T-cell (primary cell): ENCODE results near the gene FTL. TPM values are rescaled to one million over a fixed set of nuclear protein-coding genes. Genes with fewer than 3 reads are reported as not detected.
"Not testable (repeated sequence)": the region's sequence is repeated elsewhere in the genome, so short reads cannot be mapped to it uniquely, and the experiment has no call there.

Experiments used
- ATAC-seq, 4 experiments: fragments of 200-7000 bp in 3 of 4; fragments of 150-1000 bp in 1 of 4; cut with Tn5 transposase; replicated peaks in 1 of 4; 1 replicate in 3 of 4; 2 replicates in 1 of 4; pipeline ENCODE4 v1.10.0; 2021; ENCODE audit warnings: moderate library complexity in 3 of 4, mild to moderate bottlenecking in 2 of 4, moderate number of reproducible peaks in 1 of 4
- CTCF ChIA-PET, 2 donors: fragments of 300-600 bp; sonication (Branson Sonifier 250); formaldehyde crosslinking; loops; one replicate each; lab custom pipeline; 2022; ENCODE audit warnings: antibody characterized with exemption in 2 of 2; lab: Charles Lee
- POLR2A ChIA-PET, 2 donors: fragments of 300-600 bp; sonication (Branson Sonifier 250); formaldehyde crosslinking; loops; one replicate each; lab custom pipeline; 2022; ENCODE audit warnings: antibody characterized with exemption in 2 of 2; lab: Charles Lee
- DNase-seq, 35 experiments: peaks; one replicate each; pipeline versions ENCODE4 v3.0.0 to v3.0.0-alpha.2; 2013 to 2023
- H3K27ac ChIP-seq: one replicate; pipeline ENCODE4 v1.5.1; 2013; ENCODE audit warnings: low read length
- H3K27me3 ChIP-seq, 2 experiments: replicated peaks in 1 of 2; 1 replicate in 1 of 2; 2 replicates in 1 of 2; pipeline versions ENCODE4 v1.6.1 to v1.7.0; 2013; ENCODE audit warnings: low read length in 1 of 2, mixed read lengths in 1 of 2; ENCODE audit not compliant: control insufficient read depth in 2 of 2, insufficient read depth in 2 of 2; ENCODE audit errors: extremely low read depth in 1 of 2
- H3K36me3 ChIP-seq, 2 donors: 1 replicate in 1 of 2; 2 replicates in 1 of 2; pipeline versions ENCODE4 v1.6.1 to v1.7.0; 2013; ENCODE audit warnings: low read length in 1 of 2; ENCODE audit not compliant: control insufficient read depth in 2 of 2, insufficient read depth in 1 of 2; ENCODE audit errors: extremely low read depth in 1 of 2
- H3K4me1 ChIP-seq, 2 experiments: 1 replicate in 1 of 2; 2 replicates in 1 of 2; pipeline versions ENCODE4 v1.6.1 to v1.7.0; 2013; ENCODE audit warnings: low read length in 2 of 2, mixed read lengths in 1 of 2; ENCODE audit not compliant: insufficient read depth in 2 of 2, control insufficient read depth in 1 of 2; ENCODE audit errors: extremely low read depth in 1 of 2
- H3K4me3 ChIP-seq, 2 donors: 1 replicate in 1 of 2; 2 replicates in 1 of 2; pipeline versions ENCODE4 v1.5.1 to v1.7.0; 2013; ENCODE audit warnings: mild to moderate bottlenecking in 2 of 2, low read length in 1 of 2, moderate library complexity in 1 of 2; ENCODE audit not compliant: control insufficient read depth in 1 of 2; ENCODE audit errors: extremely low read depth in 1 of 2
- H3K9me3 ChIP-seq: 2 replicates; pipeline ENCODE4 v1.7.0; 2013
- H3K27ac Mint-ChIP-seq, 2 donors: one replicate each; pipeline ENCODE4 v1.8.0; 2020 to 2021; ENCODE audit warnings: mild to moderate bottlenecking in 2 of 2, mixed read lengths in 2 of 2
- H3K27me3 Mint-ChIP-seq, 2 donors: one replicate each; pipeline ENCODE4 v1.8.0; 2021 to 2022; ENCODE audit warnings: mixed read lengths in 2 of 2
- H3K36me3 Mint-ChIP-seq: one replicate; pipeline ENCODE4 v1.8.0; 2021; ENCODE audit warnings: mixed read lengths
- H3K4me1 Mint-ChIP-seq, 3 donors: one replicate each; pipeline ENCODE4 v1.8.0; 2020 to 2022; ENCODE audit warnings: mixed read lengths in 3 of 3, mild to moderate bottlenecking in 1 of 3
- H3K4me3 Mint-ChIP-seq, 3 donors: one replicate each; pipeline ENCODE4 v1.8.0; 2020 to 2022; ENCODE audit warnings: mild to moderate bottlenecking in 3 of 3, mixed read lengths in 3 of 3, moderate library complexity in 3 of 3
- H3K9me3 Mint-ChIP-seq, 3 donors: one replicate each; pipeline ENCODE4 v1.8.0; 2020 to 2022; ENCODE audit warnings: mixed read lengths in 3 of 3
- WGBS: methylation state at CpG from one replicate; pipeline ENCODE4 v1.1.5; 2013; ENCODE audit warnings: missing lambda C conversion rate; ENCODE audit not compliant: insufficient coverage; 5-methylcytosine and 5-hydroxymethylcytosine counted together
- total RNA-seq, 35 experiments: library from RNA in 6 of 35; stranded (reverse) in 6 of 35; fragments of 120-200 nt in 1 of 35; gene quantifications; one replicate each; pipeline versions ENCODE4 v1.2.1 to v1.2.4 and lab custom pipeline; 2013 to 2026

Gene FTL
- 1,000 to 10,000 TPM in 2 of 5 donors, 100 to 1,000 TPM in 3; 594 to 1,085 (median 906) TPM for total RNA-seq
- 927 TPM for total RNA-seq (2013)
- 196 to 4,462 (median 506) reads per million in 29 experiments for total RNA-seq (lab: John Stamatoyannopoulos, UW)

DNA sequence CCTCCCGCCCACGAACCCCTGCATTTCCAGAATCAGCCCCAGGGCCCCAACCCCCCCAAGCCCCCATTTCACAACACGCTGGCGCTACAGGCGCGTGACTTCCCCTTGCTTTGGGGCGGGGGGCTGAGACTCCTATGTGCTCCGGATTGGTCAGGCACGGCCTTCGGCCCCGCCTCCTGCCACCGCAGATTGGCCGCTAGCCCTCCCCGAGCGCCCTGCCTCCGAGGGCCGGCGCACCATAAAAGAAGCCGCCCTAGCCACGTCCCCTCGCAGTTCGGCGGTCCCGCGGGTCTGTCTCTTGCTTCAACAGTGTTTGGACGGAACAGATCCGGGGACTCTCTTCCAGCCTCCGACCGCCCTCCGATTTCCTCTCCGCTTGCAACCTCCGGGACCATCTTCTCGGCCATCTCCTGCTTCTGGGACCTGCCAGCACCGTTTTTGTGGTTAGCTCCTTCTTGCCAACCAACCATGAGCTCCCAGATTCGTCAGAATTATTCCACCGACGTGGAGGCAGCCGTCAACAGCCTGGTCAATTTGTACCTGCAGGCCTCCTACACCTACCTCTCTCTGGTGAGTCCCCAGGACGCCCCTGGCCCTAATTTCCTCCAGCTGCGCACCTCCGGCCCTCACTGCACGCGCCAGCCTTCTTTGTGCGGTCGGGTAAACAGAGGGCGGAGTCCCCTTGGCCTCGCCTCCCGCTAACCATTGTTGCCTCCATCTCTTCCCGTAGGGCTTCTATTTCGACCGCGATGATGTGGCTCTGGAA, at the start of gene FTL:
TSS of gene FTL (plus strand) at position 270 of the 766 bp plus-strand sequence. CDS start at position 469, 199 bp downstream.
- Mint-ChIP-seq H3K4me1 (peaks cover 55 to 73% (median 59%) of the 10 kb centered on the region in 3 donors), H3K36me3 (peaks cover 17% of the 10 kb centered on the region), H3K9me3 (no peaks in the 10 kb centered on the region), H3K27me3 (no peaks in the 10 kb centered on the region), H3K4me3 (peak within 1 kb of the TSS; percentile 98 to 100 (median 100)), H3K27ac (peak within 1 kb of the TSS; percentile 99 to 100)
- peaks cover 22 to 57% of the 10 kb centered on the region in 2 experiments for H3K4me1 ChIP-seq
- H3K27me3 ChIP-seq: no peaks in the 10 kb centered on the region
- under 1% methylated on average over 48 of the region's 52 CpGs for WGBS
- DNase-seq (peak; percentile 66 to 93 (median 79)), ATAC-seq (peak; percentile 76 to 82 (median 80))
- peaks cover 10 to 39% of the 10 kb centered on the region in 2 donors for H3K36me3 ChIP-seq
- ChIA-PET CTCF (no interaction called here), POLR2A (no interaction called here)
- no peaks in the 10 kb centered on the region for H3K9me3 ChIP-seq
- peak within 1 kb of the TSS; percentile 65 for H3K27ac ChIP-seq
- H3K4me3 ChIP-seq: peak within 1 kb of the TSS; percentile 80 to 81

DNA sequence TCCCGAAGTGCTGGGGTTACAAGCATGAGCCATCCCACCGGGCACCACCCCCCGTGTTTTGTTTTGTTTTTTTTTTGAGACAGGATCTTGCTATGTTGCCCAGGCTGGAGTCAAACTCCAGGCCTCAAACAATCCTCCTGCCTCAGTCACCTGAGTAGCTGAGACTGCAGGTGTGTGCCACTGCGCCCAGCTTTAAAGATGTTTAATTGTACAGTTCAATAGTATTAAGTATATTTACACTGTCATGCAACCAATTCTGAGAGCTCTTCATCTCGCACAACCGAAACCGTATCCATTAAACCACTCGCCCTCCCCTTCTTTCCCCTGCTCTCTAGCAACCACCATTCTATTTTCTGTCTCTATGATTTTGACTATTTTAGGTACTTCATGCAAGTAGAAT, 49.4 kb upstream of the FTL start:
- Histone ChIP-seq H3K9me3 (no peaks in the 10 kb centered on the region), H3K4me1 (no peaks in the 10 kb centered on the region), H3K36me3 (peaks cover 6 to 69% of the 10 kb centered on the region in 2 donors), H3K27me3 (no peaks in the 10 kb centered on the region), H3K27ac (no peak overlapping the region), H3K4me3 (no peak overlapping the region)
- Mint-ChIP-seq H3K9me3 (no peaks in the 10 kb centered on the region), H3K27me3 (no peaks in the 10 kb centered on the region), H3K4me3 (no peak overlapping the region), H3K36me3 (peaks cover 47% of the 10 kb centered on the region), H3K27ac (peak overlapping the region in 1 of 2 donors; percentile 7), H3K4me1 (no peaks in the 10 kb centered on the region)
- ChIA-PET POLR2A (interaction anchor here in 1 of 2 donors (0.7 kb wide), 1 partner anchor 15 kb away, joined by 9 read pairs; no protein-coding TSS in a partner anchor), CTCF (no interaction called here)
- DNase-seq (no peak), ATAC-seq (no peak)
- WGBS: no CpG with 5 or more reads among the region's 8 CpGs

DNA sequence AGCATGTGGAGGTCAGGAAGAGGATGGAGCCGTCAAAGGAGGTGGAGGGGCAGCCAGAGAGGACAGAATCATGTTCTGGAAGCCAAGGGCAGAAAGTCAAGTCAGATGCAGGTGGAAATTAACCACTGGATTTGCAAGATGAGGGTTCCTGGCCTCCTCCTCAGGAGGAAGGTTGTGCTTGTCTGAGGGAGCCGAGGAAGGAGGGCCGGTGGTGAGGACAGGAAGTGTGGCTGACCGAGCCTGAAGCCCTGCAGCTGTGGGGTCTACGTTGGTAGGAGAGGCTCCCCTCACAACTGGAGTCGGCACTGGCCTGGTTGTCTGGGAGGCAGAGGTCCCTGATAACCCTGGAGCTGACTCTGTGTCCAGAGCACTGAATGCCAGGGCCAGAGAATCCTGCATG, 47.0 kb upstream of the FTL start:
- POLR2A ChIA-PET: interaction anchor here in 1 of 2 donors (0.6 kb wide), 1 partner anchor 49 kb away, joined by 3 read pairs; no protein-coding TSS in a partner anchor
- no peaks in the 10 kb centered on the region for H3K9me3 ChIP-seq
- ATAC-seq (no peak), DNase-seq (no peak)
- H3K4me3 ChIP-seq: no peak overlapping the region
- H3K36me3 ChIP-seq: peaks cover 16 to 64% of the 10 kb centered on the region in 2 donors
- CTCF ChIA-PET: interaction anchor here in 1 of 2 donors (1.1 kb wide), 1 partner anchor 75 kb away, joined by 4 read pairs; the partner anchor contains the start of gene RUVBL2
- Mint-ChIP-seq H3K9me3 (no peaks in the 10 kb centered on the region), H3K36me3 (peaks cover 34% of the 10 kb centered on the region), H3K4me1 (no peaks in the 10 kb centered on the region), H3K27me3 (no peaks in the 10 kb centered on the region), H3K4me3 (no peak overlapping the region), H3K27ac (no peak overlapping the region)
- no peaks in the 10 kb centered on the region for H3K27me3 ChIP-seq
- 81% methylated on average over 6 of the region's 6 CpGs for WGBS
- no peak overlapping the region for H3K27ac ChIP-seq
- H3K4me1 ChIP-seq: no peaks in the 10 kb centered on the region

DNA sequence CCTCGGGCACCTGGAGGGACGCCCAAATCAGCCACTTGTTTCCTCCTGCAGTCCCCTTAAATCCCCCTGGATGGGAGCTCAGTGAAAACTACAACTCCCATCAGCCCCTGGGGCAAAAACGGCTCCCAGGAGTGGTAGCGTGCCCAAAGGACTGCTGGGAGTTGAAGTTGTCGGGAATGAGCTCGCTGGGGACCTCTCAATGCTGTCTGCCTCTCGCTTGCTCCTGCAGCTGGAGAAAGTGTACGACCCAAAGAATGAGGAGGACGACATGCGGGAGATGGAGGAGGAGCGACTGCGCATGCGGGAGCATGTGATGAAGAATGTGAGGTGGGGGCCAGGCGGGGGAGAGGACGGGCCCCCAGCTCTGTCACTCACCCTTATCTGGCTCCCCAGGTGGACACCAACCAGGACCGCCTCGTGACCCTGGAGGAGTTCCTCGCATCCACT, 46.3 kb upstream of the FTL start:
- Mint-ChIP-seq H3K36me3 (peaks cover 33% of the 10 kb centered on the region), H3K4me3 (no peak overlapping the region), H3K9me3 (no peaks in the 10 kb centered on the region), H3K4me1 (no peaks in the 10 kb centered on the region), H3K27me3 (no peaks in the 10 kb centered on the region), H3K27ac (no peak overlapping the region)
- Histone ChIP-seq H3K4me1 (no peaks in the 10 kb centered on the region), H3K9me3 (no peaks in the 10 kb centered on the region), H3K4me3 (no peak overlapping the region), H3K27me3 (no peaks in the 10 kb centered on the region), H3K27ac (no peak overlapping the region), H3K36me3 (peaks cover 14 to 58% of the 10 kb centered on the region in 2 donors)
- 100% methylated on average over 3 of the region's 18 CpGs for WGBS
- ChIA-PET CTCF (interaction anchor here in 1 of 2 donors (0.5 to 1.1 kb wide), 3 partner anchors 75 to 557 kb away, joined by 3 to 4 read pairs (median 3); partner anchors contain the start of gene RUVBL2), POLR2A (interaction anchor here in 1 of 2 donors (0.5 kb wide), 1 partner anchor 1187 kb away, joined by 4 read pairs; no protein-coding TSS in a partner anchor)
- ATAC-seq (peak; percentile 48 to 73 (median 53)), DNase-seq (peak in 2 of 35 experiments; percentile 17 to 36)

DNA sequence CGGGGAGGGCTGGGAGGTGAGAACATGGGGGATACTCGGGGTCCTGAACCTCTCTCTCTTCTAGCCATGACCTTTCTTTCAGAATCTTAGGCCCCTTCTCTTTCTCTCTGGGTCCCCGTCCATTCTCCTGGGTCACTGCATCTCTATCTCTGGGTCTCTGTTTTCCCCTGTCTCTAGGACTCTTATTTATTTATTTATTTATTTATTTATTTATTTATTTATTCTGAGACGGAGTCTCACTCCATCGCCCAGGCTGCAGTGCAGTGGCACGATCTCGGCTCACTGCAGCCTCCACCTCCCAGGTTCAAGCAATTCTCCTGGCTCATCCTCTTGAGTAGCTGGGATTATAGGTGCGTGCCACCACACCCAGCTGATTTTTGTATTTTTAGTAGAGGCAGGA, 45.8 kb upstream of the FTL start:
- not testable (repeated sequence) for H3K4me3 ChIP-seq, ATAC-seq, H3K4me3 Mint-ChIP-seq, H3K9me3 ChIP-seq, H3K4me1 Mint-ChIP-seq, DNase-seq, H3K4me1 ChIP-seq, H3K27ac ChIP-seq, H3K27ac Mint-ChIP-seq, H3K27me3 ChIP-seq, H3K9me3 Mint-ChIP-seq, H3K27me3 Mint-ChIP-seq
- 100% methylated on average over 3 of the region's 8 CpGs for WGBS
- H3K36me3 Mint-ChIP-seq: peaks cover 30% of the 10 kb centered on the region
- ChIA-PET POLR2A (interaction anchor here in 1 of 2 donors (0.5 kb wide), 1 partner anchor 1188 kb away, joined by 4 read pairs; no protein-coding TSS in a partner anchor), CTCF (interaction anchor here in 1 of 2 donors (0.6 to 1.1 kb wide), 2 partner anchors 74 to 137 kb away, joined by 3 to 4 read pairs; partner anchors contain the start of gene RUVBL2)
- peaks cover 10 to 54% of the 10 kb centered on the region in 2 donors for H3K36me3 ChIP-seq

DNA sequence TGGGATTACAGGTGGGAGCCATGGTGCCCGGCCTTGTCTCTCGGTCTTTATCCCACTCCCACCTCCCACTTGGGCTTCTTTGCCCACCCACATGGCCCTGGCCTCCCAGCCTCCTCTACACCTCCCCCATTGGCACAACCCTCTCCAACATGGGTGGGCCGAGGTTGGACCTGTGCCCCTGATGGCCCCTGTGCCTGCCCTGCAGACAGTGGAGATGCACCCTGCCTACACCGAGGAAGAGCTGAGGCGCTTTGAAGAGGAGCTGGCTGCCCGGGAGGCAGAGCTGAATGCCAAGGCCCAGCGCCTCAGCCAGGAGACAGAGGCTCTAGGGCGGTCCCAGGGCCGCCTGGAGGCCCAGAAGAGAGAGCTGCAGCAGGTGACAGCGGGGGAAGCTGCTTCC, 44.2 kb upstream of the FTL start:
- peaks cover 10 to 40% of the 10 kb centered on the region in 2 donors for H3K36me3 ChIP-seq
- no peaks in the 10 kb centered on the region for H3K4me1 ChIP-seq
- no peak overlapping the region for H3K27ac ChIP-seq
- no peaks in the 10 kb centered on the region for H3K9me3 Mint-ChIP-seq
- DNase-seq (no peak), ATAC-seq (no peak)
- ChIA-PET POLR2A (no interaction called here), CTCF (no interaction called here)
- no peak overlapping the region for H3K4me3 Mint-ChIP-seq
- no peaks in the 10 kb centered on the region for H3K9me3 ChIP-seq
- no peak overlapping the region for H3K4me3 ChIP-seq
- WGBS: 86% methylated on average over 10 of the region's 10 CpGs
- H3K36me3 Mint-ChIP-seq: peaks cover 24% of the 10 kb centered on the region
- no peaks in the 10 kb centered on the region for H3K27me3 ChIP-seq
- H3K27ac Mint-ChIP-seq: no peak overlapping the region
- H3K4me1 Mint-ChIP-seq: no peaks in the 10 kb centered on the region
- H3K27me3 Mint-ChIP-seq: no peaks in the 10 kb centered on the region
